Thyroid gland (tissue), 4 donors: Measurements from ENCODE around the gene ZNF135. TPM values are rescaled to one million over a fixed set of nuclear protein-coding genes. Genes with fewer than 3 reads are reported as not detected.

Experiments
- DNase-seq, 2 donors: peaks; one replicate each; pipeline ENCODE4 v3.0.0-alpha.2; 2019
- H3K27ac ChIP-seq, 3 donors: fragments of 200-600 bp; sonication (generic); 1 replicate in 2 of 3; 2 replicates in 1 of 3; pipeline ENCODE4 v1.5.1; 2016 to 2019; ENCODE audit warnings: mild to moderate bottlenecking in 1 of 3, moderate library complexity in 1 of 3
- H3K27me3 ChIP-seq: fragments of 200-600 bp; sonication (generic); one replicate; pipeline ENCODE4 v1.5.1; 2019
- H3K36me3 ChIP-seq, 2 donors: fragments of 200-600 bp; sonication (generic); one replicate each; pipeline ENCODE4 v1.5.1; 2016 to 2019
- H3K4me1 ChIP-seq, 2 donors: fragments of 200-600 bp; sonication (generic); one replicate each; pipeline ENCODE4 v1.5.1; 2017 to 2019
- H3K4me3 ChIP-seq, 3 donors: fragments of 200-600 bp; sonication (generic); replicated peaks in 1 of 3; 1 replicate in 2 of 3; 2 replicates in 1 of 3; pipeline ENCODE4 v1.5.1; 2016; ENCODE audit warnings: mild to moderate bottlenecking in 1 of 3
- H3K9me3 ChIP-seq: fragments of 200-600 bp; sonication (generic); one replicate; pipeline ENCODE4 v1.5.1; 2017
- CTCF ChIP-seq, 6 experiments: fragments of 200-600 bp in 3 of 6; fragments of 450-650 bp in 3 of 6; sonication (generic) in 3 of 6; IDR thresholded peaks; one replicate each; pipeline ENCODE4 v1.5.1; 2016 to 2019; ENCODE audit warnings: antibody characterized with exemption in 6 of 6, mild to moderate bottlenecking in 2 of 6, inconsistent platforms in 1 of 6, moderate library complexity in 1 of 6
- POLR2A ChIP-seq, 2 donors: fragments of 450-650 bp; IDR thresholded peaks; one replicate each; pipeline ENCODE4 v1.6.1; 2017; ENCODE audit warnings: antibody characterized with exemption in 2 of 2, mild to moderate bottlenecking in 2 of 2, moderate library complexity in 1 of 2
- WGBS, 2 donors: methylation state at CpG; one replicate each; pipeline ENCODE4 v1.1.5; 2017; 5-methylcytosine and 5-hydroxymethylcytosine counted together
- intact Hi-C: fragments of 100-400 bp; cut with DNase I; formaldehyde crosslinking; loops from one replicate; pipeline ENCODE4 v1.15.1; 2023
- total RNA-seq, 4 donors: library from RNA; depleted of rRNA; stranded (reverse); fragments of >200 nt; gene quantifications; one replicate each; pipeline ENCODE4 v1.2.3, GENCODE V29; 2016

ZNF135 gene
- total RNA-seq, 4 donors from 2014 or later: 12.6 to 22.9 (median 18.1) TPM

GRCh38 chr19:58063712-58064111, 4.6 kb downstream of the ZNF135 start:
- TF ChIP-seq CTCF (IDR thresholded peaks at IDR 0.05): no peak
- no peak for TF ChIP-seq POLR2A (IDR thresholded peaks at IDR 0.05)
- Histone ChIP-seq H3K4me3 (no peak overlapping the region), H3K9me3 (no peaks in the 10 kb centered on the region), H3K27me3 (no peaks in the 10 kb centered on the region), H3K27ac (no peak overlapping the region), H3K4me1 (peaks cover 0 to 6% of the 10 kb centered on the region in 2 donors), H3K36me3 (peaks cover 21 to 38% of the 10 kb centered on the region in 2 donors)
- WGBS, 2 donors: 95 to 98% methylated on average over 3 of the region's 3 CpGs
- DNase-seq: no peak
- intact Hi-C loops: no loop called here

GRCh38 chr19:58067240-58067912, 8.3 kb downstream of the ZNF135 start:
- TF ChIP-seq POLR2A (IDR thresholded peaks at IDR 0.05): no peak
- TF ChIP-seq CTCF (IDR thresholded peaks at IDR 0.05): no peak
- Histone ChIP-seq H3K27me3 (no peaks in the 10 kb centered on the region), H3K27ac (no peak overlapping the region), H3K4me3 (no peak overlapping the region), H3K9me3 (no peaks in the 10 kb centered on the region), H3K36me3 (peaks cover 21 to 38% of the 10 kb centered on the region in 2 donors), H3K4me1 (no peaks in the 10 kb centered on the region)
- DNase-seq: no peak
- 94 to 98% methylated on average over 10 to 15 of the region's 15 CpGs for WGBS, 2 donors
- intact Hi-C loops: no loop called here

- no peak for TF ChIP-seq POLR2A (IDR thresholded peaks at IDR 0.05)
- no peak for TF ChIP-seq CTCF (IDR thresholded peaks at IDR 0.05)
- intact Hi-C loops: no loop called here
- H3K36me3 ChIP-seq: peaks cover 11 to 15% of the 10 kb centered on the region in 2 donors
These were observed 20.7 kb downstream of the ZNF135 start for GRCh38 chr19:58079792-58080191.

GRCh38 chr19:58083021-58083420, 23.9 kb downstream of the ZNF135 start:
- H3K27ac ChIP-seq: no peak overlapping the region
- no peaks in the 10 kb centered on the region for H3K27me3 ChIP-seq
- no peak overlapping the region for H3K4me3 ChIP-seq
- TF ChIP-seq CTCF (IDR thresholded peaks at IDR 0.05): no peak
- TF ChIP-seq POLR2A (IDR thresholded peaks at IDR 0.05): no peak
- DNase-seq: no peak
- 93 to 97% methylated on average over 3 of the region's 3 CpGs for WGBS, 2 donors
- no peaks in the 10 kb centered on the region for H3K9me3 ChIP-seq
- intact Hi-C loops: no loop called here
- H3K4me1 ChIP-seq: no peaks in the 10 kb centered on the region
- H3K36me3 ChIP-seq: peaks cover 28 to 40% of the 10 kb centered on the region in 2 donors

More at GRCh38 chr19:58079792-58080191, 20.7 kb downstream of the ZNF135 start:
- Histone ChIP-seq H3K27me3 (no peaks in the 10 kb centered on the region), H3K4me1 (no peaks in the 10 kb centered on the region), H3K9me3 (no peaks in the 10 kb centered on the region), H3K27ac (no peak overlapping the region), H3K4me3 (no peak overlapping the region)
- no peak for DNase-seq
- 96 to 97% methylated on average over 10 of the region's 10 CpGs for WGBS, 2 donors

- Histone ChIP-seq H3K4me1 (no peaks in the 10 kb centered on the region), H3K9me3 (no peaks in the 10 kb centered on the region), H3K36me3 (peaks cover 28 to 45% of the 10 kb centered on the region in 2 donors), H3K27ac (no peak overlapping the region), H3K27me3 (no peaks in the 10 kb centered on the region), H3K4me3 (no peak overlapping the region)
- intact Hi-C loops: no loop called here
- no peak for DNase-seq
- 96 to 100% methylated on average over 31 to 54 of the region's 69 CpGs for WGBS, 2 donors
- TF ChIP-seq CTCF (IDR thresholded peaks at IDR 0.05) (no peak), POLR2A (IDR thresholded peaks at IDR 0.05) (no peak)
These were observed 25.7 kb downstream of the ZNF135 start for GRCh38 chr19:58084596-58085347.
